Raji (cell line): ENCODE results near the gene ULBP2.

Experiments used
- POLR2A ChIP-seq: IDR thresholded peaks from 2 replicates; pipeline ENCODE4 v1.6.1; 2011; ENCODE audit warnings: low read depth, low read length, control low read depth; ENCODE audit not compliant: insufficient read depth

Gene ULBP2

GRCh38 chr6:149939356-149939648 lies 2.5 kb upstream of the ULBP2 start:
- TF ChIP-seq POLR2A: no peak

- no peak for TF ChIP-seq POLR2A
Measured at GRCh38 chr6:149939909-149940671, 1.7 kb upstream of the ULBP2 start.

GRCh38 chr6:149940672-149940982 lies 1.2 kb upstream of the ULBP2 start:
- no peak for TF ChIP-seq POLR2A

- TF ChIP-seq POLR2A: no peak
Measured at GRCh38 chr6:149942461-149942829, 631 bp downstream of the ULBP2 start.

- TF ChIP-seq POLR2A: no peak
Measured at GRCh38 chr6:149948011-149948410, 6.2 kb downstream of the ULBP2 start.

GRCh38 chr6:149948616-149949015 lies 6.8 kb downstream of the ULBP2 start:
- no peak for TF ChIP-seq POLR2A

- no peak for TF ChIP-seq POLR2A
Measured at GRCh38 chr6:149950423-149950822, 8.6 kb downstream of the ULBP2 start.

- no peak for TF ChIP-seq POLR2A
Measured at GRCh38 chr6:149951096-149951495, 9.3 kb downstream of the ULBP2 start.

- TF ChIP-seq POLR2A: no peak
Measured at GRCh38 chr6:149951626-149952025, 9.8 kb downstream of the ULBP2 start.

GRCh38 chr6:149960488-149960887 lies 18.7 kb downstream of the ULBP2 start:
- no peak for TF ChIP-seq POLR2A

GRCh38 chr6:149961728-149962425 lies 20.1 kb downstream of the ULBP2 start:
- TF ChIP-seq POLR2A: no peak

- TF ChIP-seq POLR2A: no peak
Measured at GRCh38 chr6:149962461-149963211, 20.8 kb downstream of the ULBP2 start.

GRCh38 chr6:149963212-149963461 lies 21.3 kb downstream of the ULBP2 start:
- TF ChIP-seq POLR2A: no peak

- no peak for TF ChIP-seq POLR2A
Measured at GRCh38 chr6:149963462-149964307, 21.9 kb downstream of the ULBP2 start, which contains the start of gene ULBP1. TSS of gene ULBP1 (plus strand) at chr6:149963943. CDS start at chr6:149964050, 107 bp downstream.
